H9 (cell line): ENCODE data around the gene EPSTI1. TPM values are rescaled to one million over a fixed set of nuclear protein-coding genes. Genes with fewer than 3 reads are reported as not detected.
A peak's percentile ranks its signal among the peaks of the same experiment; 100 is the strongest.
"Not testable (repeated sequence)": the region's sequence is repeated elsewhere in the genome, so short reads cannot be mapped to it uniquely, and the experiment has no call there.

Experiments
- DNase-seq: peaks from one replicate; pipeline ENCODE4 v3.0.0-alpha.2; 2017
- H2AFZ ChIP-seq: one replicate; pipeline ENCODE4 v1.6.1; 2013; ENCODE audit warnings: mild to moderate bottlenecking, low read length, control low read depth, moderate library complexity
- H2AK5ac ChIP-seq: 2 replicates; pipeline ENCODE4 v1.6.1; 2013; ENCODE audit warnings: low read length, control low read depth, mixed read lengths; ENCODE audit not compliant: insufficient read length
- H2BK120ac ChIP-seq: one replicate; pipeline ENCODE4 v1.6.1; 2013; ENCODE audit warnings: low read depth, mild to moderate bottlenecking, low read length, control low read depth, inconsistent platforms; ENCODE audit not compliant: poor library complexity, severe bottlenecking
- H2BK12ac ChIP-seq: 2 replicates; pipeline ENCODE4 v1.6.1; 2013; ENCODE audit warnings: low read length, control low read depth, mixed read lengths, low read depth; ENCODE audit not compliant: insufficient read length
- H2BK15ac ChIP-seq: 2 replicates; pipeline ENCODE4 v1.6.1; 2013; ENCODE audit warnings: low read depth, low read length, control low read depth
- H2BK20ac ChIP-seq: one replicate; pipeline ENCODE4 v1.6.1; 2013; ENCODE audit warnings: low read depth, mild to moderate bottlenecking, low read length, control low read depth, inconsistent platforms; ENCODE audit not compliant: poor library complexity, severe bottlenecking
- H2BK5ac ChIP-seq: 2 replicates; pipeline ENCODE4 v1.6.1; 2013; ENCODE audit warnings: low read length, control low read depth, mixed read lengths; ENCODE audit not compliant: insufficient read length
- H3K14ac ChIP-seq: 2 replicates; pipeline ENCODE4 v1.6.1; 2013; ENCODE audit warnings: low read length, control low read depth; ENCODE audit not compliant: insufficient read depth
- H3K18ac ChIP-seq: 2 replicates; pipeline ENCODE4 v1.6.1; 2013; ENCODE audit warnings: low read depth, mild to moderate bottlenecking, mixed read lengths, low read length, control low read depth; ENCODE audit not compliant: insufficient read length
- H3K23ac ChIP-seq: 2 replicates; pipeline ENCODE4 v1.6.1; 2013; ENCODE audit warnings: low read length, control low read depth, mixed read lengths, low read depth; ENCODE audit not compliant: insufficient read length
- H3K23me2 ChIP-seq: 2 replicates; pipeline ENCODE4 v1.6.1; 2013; ENCODE audit warnings: low read depth, mild to moderate bottlenecking, mixed read lengths, low read length, control low read depth; ENCODE audit not compliant: insufficient read length, poor library complexity, severe bottlenecking
- H3K27ac ChIP-seq: 2 replicates; pipeline ENCODE4 v1.5.1; 2013; ENCODE audit warnings: low read length, control low read depth, mixed read lengths, low read depth; ENCODE audit not compliant: insufficient read length
- H3K27me3 ChIP-seq: 2 replicates; pipeline ENCODE4 v1.6.1; 2013; ENCODE audit warnings: low read length, control low read depth, inconsistent platforms; ENCODE audit not compliant: insufficient read depth
- H3K4ac ChIP-seq: 2 replicates; pipeline ENCODE4 v1.6.1; 2013; ENCODE audit warnings: low read depth, mild to moderate bottlenecking, control low read depth, inconsistent platforms, low read length, moderate library complexity
- H3K4me1 ChIP-seq: 2 replicates; pipeline ENCODE4 v1.6.1; 2013; ENCODE audit warnings: low read length, control low read depth, inconsistent platforms; ENCODE audit not compliant: insufficient read depth
- H3K4me2 ChIP-seq: 2 replicates; pipeline ENCODE4 v1.6.1; 2013; ENCODE audit warnings: low read length, control low read depth, mixed read lengths; ENCODE audit not compliant: insufficient read length, insufficient read depth
- H3K56ac ChIP-seq: 2 replicates; pipeline ENCODE4 v1.6.1; 2013; ENCODE audit warnings: low read depth, mild to moderate bottlenecking, mixed read lengths, low read length, control low read depth; ENCODE audit not compliant: insufficient read length
- H3K79me1 ChIP-seq: 2 replicates; pipeline ENCODE4 v1.6.1; 2013; ENCODE audit warnings: low read depth, mild to moderate bottlenecking, moderate library complexity, low read length, control low read depth, inconsistent platforms; ENCODE audit not compliant: insufficient read depth, poor library complexity, severe bottlenecking
- H3K79me2 ChIP-seq: 2 replicates; pipeline ENCODE4 v1.6.1; 2013; ENCODE audit warnings: low read length, control low read depth, inconsistent platforms; ENCODE audit not compliant: insufficient read depth
- H3K9ac ChIP-seq: 2 replicates; pipeline ENCODE4 v1.6.1; 2013; ENCODE audit warnings: low read length, control low read depth, mixed read lengths; ENCODE audit not compliant: insufficient read length; ENCODE audit errors: extremely low read depth
- H3K9me3 ChIP-seq: one replicate; pipeline ENCODE4 v1.6.1; 2013; ENCODE audit warnings: low read depth, low read length, inconsistent platforms; ENCODE audit not compliant: control insufficient read depth
- H3T11ph ChIP-seq: one replicate; pipeline ENCODE4 v1.6.1; 2013; ENCODE audit warnings: mild to moderate bottlenecking, low read length, control low read depth, inconsistent platforms
- H4K20me1 ChIP-seq: one replicate; pipeline ENCODE4 v1.6.1; 2013; ENCODE audit not compliant: control insufficient read depth, insufficient read length, insufficient read depth
- H4K5ac ChIP-seq: 2 replicates; pipeline ENCODE4 v1.6.1; 2013; ENCODE audit warnings: low read depth, mild to moderate bottlenecking, mixed read lengths, low read length, control low read depth; ENCODE audit not compliant: insufficient read length
- H4K8ac ChIP-seq: replicated peaks from 2 replicates; pipeline ENCODE4 v1.6.1; 2013; ENCODE audit warnings: low read length, control low read depth, mixed read lengths, low read depth; ENCODE audit not compliant: insufficient read length
- H4K91ac ChIP-seq: 2 replicates; pipeline ENCODE4 v1.6.1; 2013; ENCODE audit warnings: low read depth, mild to moderate bottlenecking, moderate library complexity, mixed read lengths, low read length, control low read depth; ENCODE audit not compliant: insufficient read length
- H3K27ac Mint-ChIP-seq, 3 experiments: 2 replicates in 2 of 3; 3 replicates in 1 of 3; pipeline ENCODE4 v1.8.0; 2020 to 2021; ENCODE audit warnings: mixed read lengths in 3 of 3, mild to moderate bottlenecking in 1 of 3, moderate library complexity in 1 of 3
- H3K27me3 Mint-ChIP-seq: 2 replicates; pipeline ENCODE4 v1.8.0; 2021; ENCODE audit warnings: low read depth, mild to moderate bottlenecking, moderate library complexity, mixed read lengths
- H3K36me3 Mint-ChIP-seq, 3 experiments: 2 replicates in 2 of 3; 3 replicates in 1 of 3; pipeline ENCODE4 v1.8.0; 2020 to 2021; ENCODE audit warnings: low read depth in 3 of 3, mixed read lengths in 3 of 3; ENCODE audit not compliant: insufficient read depth in 1 of 3
- H3K4me1 Mint-ChIP-seq, 2 experiments: 2 replicates each; pipeline ENCODE4 v1.8.0; 2020; ENCODE audit warnings: mixed read lengths in 2 of 2
- H3K4me3 Mint-ChIP-seq, 2 experiments: 2 replicates in 1 of 2; 3 replicates in 1 of 2; pipeline ENCODE4 v1.8.0; 2020 to 2021; ENCODE audit warnings: mild to moderate bottlenecking in 2 of 2, mixed read lengths in 2 of 2, moderate library complexity in 1 of 2
- H3K9me3 Mint-ChIP-seq, 2 experiments: 2 replicates in 1 of 2; 3 replicates in 1 of 2; pipeline ENCODE4 v1.8.0; 2020; ENCODE audit warnings: mild to moderate bottlenecking in 2 of 2, mixed read lengths in 2 of 2, moderate library complexity in 1 of 2
- WGBS: extraction: QIAGEN DNeasy Blood & Tissue Kit; methylation state at CpG from one replicate; pipeline ENCODE4 v1.1.7; 2013; ENCODE audit warnings: missing lambda C conversion rate, low lambda C conversion rate, mixed read lengths; ENCODE audit not compliant: insufficient read length; ENCODE audit errors: extremely low coverage; 5-methylcytosine and 5-hydroxymethylcytosine counted together
- total RNA-seq: library from RNA; stranded (reverse); gene quantifications from 2 replicates; pipeline ENCODE4 v1.2.1, GENCODE V29; 2021
- TF ChIP-seq, protein P1 (sequence below): fragments of 200-600 bp; sonication (generic); conservative IDR thresholded peaks from 3 replicates; pipeline ENCODE4 v1.8.0; 2021; ENCODE audit warnings: antibody characterized with exemption, mild to moderate bottlenecking

Gene EPSTI1
- total RNA-seq, 1 experiment from 2014 or later: 0.70 TPM

DNA sequence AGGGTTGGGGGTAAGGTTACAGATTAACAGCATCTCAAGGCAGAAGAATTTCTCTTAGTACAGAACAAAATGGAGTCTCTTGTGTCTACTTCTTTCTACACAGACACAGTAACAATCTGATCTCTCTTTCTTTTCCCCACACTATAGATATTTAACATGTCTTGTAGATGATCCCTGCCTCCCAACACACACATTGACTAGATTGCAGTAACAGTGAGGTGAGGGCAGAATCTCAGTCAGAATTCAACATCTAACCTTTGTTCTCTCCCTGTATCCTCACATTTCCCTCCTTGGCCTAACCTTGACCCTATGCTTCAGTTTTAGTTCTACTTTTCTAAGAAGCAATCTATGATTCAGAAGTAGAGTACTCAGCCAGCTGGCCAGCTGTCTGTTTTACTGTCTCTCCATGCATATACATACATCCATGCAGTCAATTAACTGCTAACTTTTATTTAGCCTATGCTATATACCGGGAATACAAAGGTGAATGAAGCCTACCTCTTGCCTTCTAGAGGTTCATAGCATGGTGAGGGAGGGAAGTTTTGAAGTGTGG is 49.4 kb upstream of the EPSTI1 start:
- Mint-ChIP-seq H3K27me3 (no peaks in the 10 kb centered on the region), H3K9me3 (no peaks in the 10 kb centered on the region; a peak in 2 of 5 replicates), H3K27ac (peak overlapping the region in 1 of 3 experiments; percentile 81; a peak in 2 of 7 replicates), H3K4me1 (peaks cover 48 to 54% of the 10 kb centered on the region in 2 experiments), H3K4me3 (no peak overlapping the region), H3K36me3 (peaks cover 4 to 29% (median 4%) of the 10 kb centered on the region in 3 experiments; a peak in 6 of 7 replicates)
- TF ChIP-seq, protein P1, sequence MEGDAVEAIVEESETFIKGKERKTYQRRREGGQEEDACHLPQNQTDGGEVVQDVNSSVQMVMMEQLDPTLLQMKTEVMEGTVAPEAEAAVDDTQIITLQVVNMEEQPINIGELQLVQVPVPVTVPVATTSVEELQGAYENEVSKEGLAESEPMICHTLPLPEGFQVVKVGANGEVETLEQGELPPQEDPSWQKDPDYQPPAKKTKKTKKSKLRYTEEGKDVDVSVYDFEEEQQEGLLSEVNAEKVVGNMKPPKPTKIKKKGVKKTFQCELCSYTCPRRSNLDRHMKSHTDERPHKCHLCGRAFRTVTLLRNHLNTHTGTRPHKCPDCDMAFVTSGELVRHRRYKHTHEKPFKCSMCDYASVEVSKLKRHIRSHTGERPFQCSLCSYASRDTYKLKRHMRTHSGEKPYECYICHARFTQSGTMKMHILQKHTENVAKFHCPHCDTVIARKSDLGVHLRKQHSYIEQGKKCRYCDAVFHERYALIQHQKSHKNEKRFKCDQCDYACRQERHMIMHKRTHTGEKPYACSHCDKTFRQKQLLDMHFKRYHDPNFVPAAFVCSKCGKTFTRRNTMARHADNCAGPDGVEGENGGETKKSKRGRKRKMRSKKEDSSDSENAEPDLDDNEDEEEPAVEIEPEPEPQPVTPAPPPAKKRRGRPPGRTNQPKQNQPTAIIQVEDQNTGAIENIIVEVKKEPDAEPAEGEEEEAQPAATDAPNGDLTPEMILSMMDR: no peak
- H4K5ac ChIP-seq: no peak overlapping the region
- no peak overlapping the region for H4K91ac ChIP-seq
- H3K79me1 ChIP-seq: no peaks in the 10 kb centered on the region
- H2AFZ ChIP-seq: no peak overlapping the region
- H3K4me1 ChIP-seq: no peaks in the 10 kb centered on the region; the same call in 1 of the 2 replicates
- no peak overlapping the region for H3K27ac ChIP-seq
- no peaks in the 10 kb centered on the region for H3K27me3 ChIP-seq
- peaks cover 3% of the 10 kb centered on the region; the same call in 1 of the 2 replicates for H3K79me2 ChIP-seq
- no peaks in the 10 kb centered on the region for H4K20me1 ChIP-seq
- WGBS: no CpG with 5 or more reads among the region's 1 CpG
- no peak overlapping the region for H3K4ac ChIP-seq
- no peak for DNase-seq
- no peak overlapping the region for H2BK20ac ChIP-seq
- no peak overlapping the region for H2BK15ac ChIP-seq
- H3K14ac ChIP-seq: no peak overlapping the region
- H3K9ac ChIP-seq: no peak overlapping the region
- H4K8ac ChIP-seq: no peak overlapping the region
- H2AK5ac ChIP-seq: no peak overlapping the region
- H3K23me2 ChIP-seq: no peaks in the 10 kb centered on the region
- H3K56ac ChIP-seq: no peak overlapping the region
- no peak overlapping the region for H3K18ac ChIP-seq
- H3K23ac ChIP-seq: no peak overlapping the region
- no peak overlapping the region for H2BK120ac ChIP-seq
- no peak overlapping the region for H2BK5ac ChIP-seq
- no peak overlapping the region for H3T11ph ChIP-seq
- H3K9me3 ChIP-seq: no peaks in the 10 kb centered on the region
- H2BK12ac ChIP-seq: no peak overlapping the region
- H3K4me2 ChIP-seq: no peak overlapping the region

DNA sequence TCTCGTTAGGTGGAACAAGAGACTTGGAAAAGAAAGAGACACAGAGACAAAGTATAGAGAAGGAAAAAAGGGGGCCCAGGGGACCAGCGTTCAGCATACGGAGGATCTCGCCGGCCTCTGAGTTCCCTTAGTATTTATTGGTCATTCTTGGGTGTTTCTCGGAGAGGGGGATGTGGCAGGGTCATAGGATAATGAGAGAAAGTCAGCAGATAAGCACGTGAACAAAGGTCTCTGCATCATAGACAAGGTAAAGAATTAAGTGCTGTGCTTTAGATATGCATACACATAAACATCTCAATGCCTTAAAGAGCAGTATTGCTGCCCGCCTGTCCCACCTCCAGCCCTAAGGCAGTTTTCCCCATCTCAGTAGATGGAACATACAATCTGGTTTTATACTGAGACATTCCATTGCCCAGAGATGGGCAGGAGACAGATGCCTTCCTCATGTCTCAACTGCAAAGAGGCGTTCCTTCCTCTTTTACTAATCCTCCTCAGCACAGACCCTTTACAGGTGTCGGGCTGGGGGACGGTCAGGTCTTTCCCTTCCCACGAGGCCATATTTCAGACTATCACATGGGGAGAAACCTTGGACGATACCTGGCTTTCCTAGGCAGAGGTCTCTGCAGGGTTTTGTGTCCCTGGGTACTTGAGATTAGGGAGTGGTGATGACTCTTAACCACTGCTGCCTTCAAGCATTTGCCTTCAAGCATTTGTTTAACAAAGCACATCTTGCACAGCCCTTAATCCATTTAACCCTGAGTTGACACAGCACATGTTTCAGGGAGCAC is 48.7 kb upstream of the EPSTI1 start:
- H3K4me2 ChIP-seq: not testable (repeated sequence)
- no CpG with 5 or more reads among the region's 13 CpGs for WGBS

More for the DNA sequence above, 48.7 kb upstream of the EPSTI1 start:
- H3K79me1 ChIP-seq, H2BK120ac ChIP-seq, H3K4me1 ChIP-seq, H2BK20ac ChIP-seq, H3K9me3 Mint-ChIP-seq, H3K14ac ChIP-seq, H3K23ac ChIP-seq, H2AK5ac ChIP-seq, H3K4ac ChIP-seq, H3K27me3 Mint-ChIP-seq, H3K18ac ChIP-seq, H4K20me1 ChIP-seq, H2BK12ac ChIP-seq, H2AFZ ChIP-seq, H3K9me3 ChIP-seq, H4K5ac ChIP-seq, H4K8ac ChIP-seq, H3K56ac ChIP-seq, H3K9ac ChIP-seq, H2BK5ac ChIP-seq, H2BK15ac ChIP-seq, H3K27me3 ChIP-seq, H3K27ac ChIP-seq, H4K91ac ChIP-seq, H3T11ph ChIP-seq, H3K79me2 ChIP-seq, H3K23me2 ChIP-seq, DNase-seq: not testable (repeated sequence)
- Mint-ChIP-seq H3K27ac (peak overlapping the region; percentile 17 to 89 (median 38); a peak in 6 of 7 replicates), H3K4me3 (peak overlapping the region; percentile 8 to 38; a peak in 3 of 5 replicates), H3K36me3 (peaks cover 4 to 29% (median 4%) of the 10 kb centered on the region in 3 experiments; a peak in 6 of 7 replicates), H3K4me1 (peaks cover 44 to 50% of the 10 kb centered on the region in 2 experiments)
